HG02981 (cell line): Measurements from ENCODE around the gene AADACL4.
A peak's percentile ranks its signal among the peaks of the same experiment; 100 is the strongest.

ENCODE experiments used
- ATAC-seq: cut with Tn5 transposase; IDR thresholded peaks from one replicate; pipeline ENCODE4 v1.9.1; 2021; ENCODE audit warnings: mild to moderate bottlenecking, moderate library complexity; ENCODE audit not compliant: unreplicated experiment

The AADACL4 gene

GRCh38 chr1:12610941-12611340 is 32.9 kb upstream of the AADACL4 start:
- ATAC-seq, result no peak

GRCh38 chr1:12613180-12613579 is 30.7 kb upstream of the AADACL4 start:
- ATAC-seq, result no peak

- no peak for ATAC-seq
Observed at GRCh38 chr1:12614402-12615158, 29.3 kb upstream of the AADACL4 start.

- ATAC-seq, result no peak
Observed at GRCh38 chr1:12615159-12615864, 28.6 kb upstream of the AADACL4 start.

GRCh38 chr1:12615865-12616708 is 27.8 kb upstream of the AADACL4 start:
- ATAC-seq, result no peak

- ATAC-seq, result no peak
Observed at GRCh38 chr1:12616709-12617373, 27.0 kb upstream of the AADACL4 start.

GRCh38 chr1:12617511-12617900 is 26.4 kb upstream of the AADACL4 start:
- ATAC-seq, result no peak

GRCh38 chr1:12617901-12618660 is 25.8 kb upstream of the AADACL4 start, which contains the start of gene DHRS3:
Gene DHRS3, minus strand, starts transcription at chr1:12618210. Its CDS starts 862 bp downstream, at chr1:12617348.
- no peak for ATAC-seq

- ATAC-seq, result no peak
Observed at GRCh38 chr1:12618661-12618964, 25.3 kb upstream of the AADACL4 start.

GRCh38 chr1:12618965-12619791 is 24.7 kb upstream of the AADACL4 start:
- no peak for ATAC-seq

GRCh38 chr1:12619792-12620487 is 23.9 kb upstream of the AADACL4 start:
- ATAC-seq, result peak; percentile 44

- no peak for ATAC-seq
Observed at GRCh38 chr1:12620488-12620865, 23.4 kb upstream of the AADACL4 start.

GRCh38 chr1:12620931-12621330 is 23.0 kb upstream of the AADACL4 start:
- no peak for ATAC-seq

- no peak for ATAC-seq
Observed at GRCh38 chr1:12621346-12622335, 22.2 kb upstream of the AADACL4 start.

- no peak for ATAC-seq
Observed at GRCh38 chr1:12622506-12622905, 21.4 kb upstream of the AADACL4 start.

GRCh38 chr1:12625276-12625675 is 18.6 kb upstream of the AADACL4 start:
- ATAC-seq, result no peak

GRCh38 chr1:12626888-12627287 is 17.0 kb upstream of the AADACL4 start:
- no peak for ATAC-seq

- no peak for ATAC-seq
Observed at GRCh38 chr1:12627296-12627695, 16.6 kb upstream of the AADACL4 start.
